Activated CD8-positive, alpha-beta memory T cell treated with anti-CD3 and anti-CD28 coated beads, Interleukin-2, amount 50 U/mL, for 1 hour (primary cell): Measurements from ENCODE around the gene SCAP.

Experiments
- DNase-seq: peaks from one replicate; pipeline ENCODE4 v3.0.0-alpha.2; 2020; ENCODE audit errors: extremely low read depth

The SCAP gene

DNA sequence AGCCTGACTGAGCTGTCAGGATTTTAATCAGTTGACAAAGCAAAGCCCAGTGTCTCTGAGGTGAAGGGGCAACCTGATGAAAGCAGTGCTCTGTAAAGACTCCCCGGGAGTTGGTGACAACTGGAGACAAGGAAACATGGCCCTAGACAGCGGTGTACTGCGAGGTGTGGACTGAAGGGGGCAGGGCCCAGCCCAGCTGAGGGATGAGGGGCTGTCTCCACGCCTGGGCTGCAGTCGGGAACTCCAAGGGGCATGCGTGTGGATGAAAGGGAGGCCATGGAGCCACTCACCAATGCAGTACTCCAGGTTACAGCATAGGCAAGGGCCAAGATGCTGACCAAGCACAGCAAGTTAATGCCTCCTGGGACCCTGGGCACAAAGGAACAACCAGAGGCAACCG lies 45.1 kb downstream of the SCAP start:
- no peak for DNase-seq

DNA sequence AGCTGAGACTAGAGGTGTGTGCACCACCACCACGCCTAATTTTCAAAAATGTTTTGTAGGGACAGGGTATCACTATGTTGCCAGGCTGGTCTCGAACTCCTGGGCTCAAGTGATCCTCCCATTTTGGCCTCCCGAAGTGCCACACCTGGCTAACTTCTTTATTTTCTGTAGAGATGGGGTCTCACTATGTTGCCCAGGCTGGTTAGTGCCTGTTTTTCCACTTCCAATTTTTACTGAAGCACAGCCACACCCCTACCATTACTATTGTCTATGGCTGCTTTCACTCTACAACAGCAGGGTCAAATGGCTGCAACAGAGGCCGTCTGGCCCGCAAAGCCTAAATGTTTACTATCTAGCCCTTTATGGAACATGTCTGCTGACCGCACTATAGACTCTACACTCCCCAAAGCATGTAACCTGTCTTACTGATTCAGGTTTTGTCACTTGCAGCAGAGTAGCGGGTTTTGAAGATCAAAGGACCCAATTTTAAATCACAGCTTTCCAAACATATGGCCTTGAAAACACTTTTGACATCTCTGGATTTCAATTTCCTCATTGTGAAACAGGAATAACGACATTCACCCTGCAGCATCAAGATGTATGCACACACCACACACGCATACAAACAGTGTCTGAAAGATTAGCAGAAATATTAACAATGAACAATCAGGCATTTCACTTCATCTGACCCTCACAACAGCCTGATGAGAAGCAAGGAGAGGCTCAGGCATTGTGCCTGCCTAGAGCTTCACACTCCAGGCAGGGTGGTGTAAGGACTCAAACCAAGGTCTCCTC lies 46.1 kb downstream of the SCAP start:
- DNase-seq = no peak

DNA sequence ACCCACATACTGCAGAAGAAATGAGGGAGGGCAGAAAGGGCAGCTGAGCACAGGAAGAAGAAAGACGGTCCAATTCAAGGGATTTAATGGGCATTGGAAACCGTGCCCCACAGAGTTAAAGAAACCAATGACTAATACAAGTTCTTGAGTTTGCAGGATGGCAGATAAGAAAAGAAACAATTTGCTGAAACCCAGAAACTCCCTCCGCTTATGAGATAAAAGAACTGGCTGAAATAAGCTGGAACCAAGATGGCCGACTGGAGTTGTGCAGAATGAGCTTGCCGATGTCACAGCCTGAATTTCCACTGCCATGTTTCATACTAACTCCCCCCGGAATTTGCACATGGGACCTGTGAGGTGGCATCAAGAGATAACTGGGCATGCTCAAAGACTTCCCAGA lies 47.1 kb downstream of the SCAP start:
- no peak for DNase-seq

DNA sequence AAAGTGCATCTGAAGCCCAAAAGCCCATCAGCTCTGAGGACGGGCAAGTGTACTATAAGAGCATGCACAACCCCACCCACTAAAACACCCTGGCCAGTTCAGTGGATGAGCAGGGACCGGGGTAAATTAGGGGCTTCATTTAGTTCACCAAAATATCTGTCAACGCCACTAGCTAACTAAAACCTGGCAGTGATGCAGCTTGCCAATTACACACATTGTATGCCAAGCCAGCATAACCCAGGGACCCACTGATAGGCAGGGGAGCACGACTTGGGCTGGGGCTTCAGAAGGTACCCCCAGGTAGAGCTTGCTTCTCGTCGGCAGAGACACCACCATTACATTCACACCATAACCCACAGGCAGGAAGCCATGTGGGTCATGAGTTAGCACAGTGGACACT lies 47.9 kb downstream of the SCAP start:
- no peak for DNase-seq

- DNase-seq = no peak
Observed at GRCh38 chr3:47425959-47426358, 49.8 kb downstream of the SCAP start.

- no peak for DNase-seq
Observed at GRCh38 chr3:47425383-47425778, 50.4 kb downstream of the SCAP start.

- no peak for DNase-seq
Observed at GRCh38 chr3:47424434-47425382, 51.0 kb downstream of the SCAP start.

DNA sequence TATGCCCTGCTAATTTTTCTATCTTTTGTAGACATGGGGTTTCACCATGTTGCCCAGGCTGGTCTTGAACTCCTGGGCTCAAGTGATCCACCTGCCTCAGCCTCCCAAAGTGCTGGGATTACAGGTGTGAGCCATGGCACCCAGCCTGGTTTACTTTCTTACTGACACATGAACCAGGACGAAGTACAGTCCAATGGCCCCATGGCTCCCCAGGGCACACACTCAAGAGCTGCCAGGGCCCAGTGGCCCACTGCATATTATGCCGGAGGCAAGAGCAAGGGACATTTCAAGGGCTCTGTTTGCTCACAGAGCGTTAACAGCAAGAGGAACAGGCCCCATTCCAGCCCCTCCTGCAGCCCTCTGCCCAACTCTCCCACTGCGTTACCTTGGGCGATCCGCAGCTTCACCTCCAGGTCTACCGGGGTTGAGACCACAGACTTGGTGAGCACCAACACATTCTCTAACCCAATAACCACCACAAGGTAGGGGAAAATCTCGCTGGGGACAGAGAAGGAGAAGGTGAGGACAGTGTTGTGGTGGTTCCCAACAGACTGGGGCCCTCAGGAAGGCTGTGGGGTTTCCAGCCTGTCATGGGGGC lies 52.1 kb downstream of the SCAP start:
- no peak for DNase-seq

DNA sequence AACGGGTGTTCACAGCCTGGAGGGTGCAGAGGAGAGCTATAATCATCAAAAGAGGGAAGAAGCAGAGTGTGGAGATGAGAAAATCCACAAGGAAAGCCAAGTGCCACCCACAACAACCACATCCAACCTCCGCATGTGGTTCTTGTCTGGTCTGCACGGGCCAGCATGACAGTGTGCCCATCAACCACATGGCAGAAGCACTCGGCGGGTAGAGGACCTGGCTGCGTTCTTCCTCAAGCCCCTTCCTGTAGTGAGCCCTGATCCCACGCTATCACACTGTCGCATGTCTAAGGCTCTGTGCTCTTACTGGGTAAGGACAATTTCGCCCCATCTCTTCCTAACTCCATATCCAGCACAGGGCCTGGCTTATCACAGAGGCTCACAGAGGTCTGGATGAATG lies 53.0 kb downstream of the SCAP start:
- DNase-seq = no peak

DNA sequence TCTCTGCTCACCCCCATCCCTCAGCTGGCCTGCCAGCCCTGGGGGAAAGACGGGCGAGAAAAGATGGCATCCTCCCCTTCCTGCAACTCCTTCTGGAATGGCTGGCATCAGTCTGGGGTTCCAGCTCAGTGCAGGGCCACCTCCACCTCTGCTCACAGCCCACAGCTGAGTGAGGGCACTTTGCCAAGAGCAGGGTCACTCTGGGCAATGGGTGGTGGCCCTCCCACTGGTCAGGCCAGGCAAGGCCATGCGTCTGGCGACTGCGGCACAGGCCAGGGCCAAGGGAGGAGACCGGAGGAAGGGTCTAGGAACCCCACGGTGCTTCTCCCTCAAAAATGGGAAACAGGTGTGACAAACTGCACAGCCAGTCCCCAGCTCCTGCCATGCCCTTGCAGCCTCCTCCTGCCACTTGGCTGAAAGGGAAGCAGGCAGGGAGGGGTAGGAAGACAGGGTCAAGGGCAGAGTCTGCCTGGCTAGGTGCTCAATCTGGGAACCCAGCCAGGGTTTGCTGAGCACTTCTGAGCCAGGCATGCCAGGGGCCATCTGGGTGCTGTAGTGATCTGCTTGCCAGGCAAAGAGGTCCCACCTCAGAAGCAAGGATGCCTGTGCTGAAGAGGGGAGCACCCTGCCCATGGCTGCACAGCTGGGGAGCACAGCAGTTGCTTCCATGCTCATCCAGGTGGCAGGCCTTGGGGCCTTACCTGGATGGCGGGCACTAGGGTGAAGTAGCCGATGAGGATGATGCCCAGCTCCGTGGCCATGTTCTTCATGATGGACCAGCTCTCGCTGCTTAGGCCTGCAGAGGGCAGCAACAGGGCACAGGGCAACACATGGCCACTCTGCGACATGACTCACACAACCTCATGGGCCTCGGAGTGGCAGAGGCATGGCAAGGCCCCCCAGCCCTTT lies 53.7 kb downstream of the SCAP start:
- no peak for DNase-seq

DNA sequence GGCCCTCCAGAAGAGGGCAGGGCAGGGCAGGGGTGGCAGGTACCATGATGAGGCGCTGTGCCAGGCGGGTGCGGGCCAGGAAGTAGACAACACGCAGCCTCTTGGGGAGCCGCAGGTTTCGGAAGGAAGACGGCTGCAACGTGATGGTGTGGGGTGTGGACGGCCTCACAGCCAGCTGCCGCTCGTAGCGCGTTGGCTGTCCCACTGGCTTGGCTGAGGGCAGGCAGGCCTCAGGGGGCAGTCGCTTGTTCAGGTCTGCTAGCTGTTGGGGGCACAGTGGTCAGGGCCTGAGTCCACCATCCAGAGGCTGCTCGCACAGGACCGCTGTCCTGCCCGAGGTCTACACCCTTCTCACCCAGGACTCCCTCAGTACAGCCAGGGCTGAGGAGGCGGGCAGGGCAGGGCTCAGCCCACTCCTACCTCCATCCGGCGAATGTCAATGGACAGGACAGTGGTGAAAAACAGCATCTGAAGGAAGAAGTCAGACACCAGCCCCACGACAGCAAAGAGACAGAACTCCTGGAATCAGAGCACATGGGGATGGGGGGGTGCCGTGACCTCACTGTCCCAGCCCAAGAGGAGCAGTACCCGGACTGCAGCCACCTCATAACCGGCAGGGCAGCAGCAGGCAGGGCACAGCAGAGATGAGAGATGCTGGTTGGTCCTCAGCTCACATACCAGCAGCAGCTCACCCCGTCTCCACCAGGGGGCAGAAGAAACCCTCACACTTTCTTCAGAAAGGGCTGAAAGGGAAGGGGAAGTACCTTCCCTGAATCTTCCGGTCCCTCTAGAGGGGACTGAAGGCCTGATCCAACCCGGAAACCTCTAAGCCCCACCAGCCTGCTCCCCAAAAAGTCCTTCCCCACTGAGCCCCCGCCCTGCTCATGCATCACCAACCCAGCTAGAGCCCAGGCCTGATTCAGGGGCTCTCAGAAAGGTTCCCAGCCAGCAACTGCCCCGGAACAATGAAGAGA lies 54.9 kb downstream of the SCAP start:
- peak; percentile 57 for DNase-seq

GRCh38 chr3:47420044-47420430 lies 55.7 kb downstream of the SCAP start:
- no peak for DNase-seq

DNA sequence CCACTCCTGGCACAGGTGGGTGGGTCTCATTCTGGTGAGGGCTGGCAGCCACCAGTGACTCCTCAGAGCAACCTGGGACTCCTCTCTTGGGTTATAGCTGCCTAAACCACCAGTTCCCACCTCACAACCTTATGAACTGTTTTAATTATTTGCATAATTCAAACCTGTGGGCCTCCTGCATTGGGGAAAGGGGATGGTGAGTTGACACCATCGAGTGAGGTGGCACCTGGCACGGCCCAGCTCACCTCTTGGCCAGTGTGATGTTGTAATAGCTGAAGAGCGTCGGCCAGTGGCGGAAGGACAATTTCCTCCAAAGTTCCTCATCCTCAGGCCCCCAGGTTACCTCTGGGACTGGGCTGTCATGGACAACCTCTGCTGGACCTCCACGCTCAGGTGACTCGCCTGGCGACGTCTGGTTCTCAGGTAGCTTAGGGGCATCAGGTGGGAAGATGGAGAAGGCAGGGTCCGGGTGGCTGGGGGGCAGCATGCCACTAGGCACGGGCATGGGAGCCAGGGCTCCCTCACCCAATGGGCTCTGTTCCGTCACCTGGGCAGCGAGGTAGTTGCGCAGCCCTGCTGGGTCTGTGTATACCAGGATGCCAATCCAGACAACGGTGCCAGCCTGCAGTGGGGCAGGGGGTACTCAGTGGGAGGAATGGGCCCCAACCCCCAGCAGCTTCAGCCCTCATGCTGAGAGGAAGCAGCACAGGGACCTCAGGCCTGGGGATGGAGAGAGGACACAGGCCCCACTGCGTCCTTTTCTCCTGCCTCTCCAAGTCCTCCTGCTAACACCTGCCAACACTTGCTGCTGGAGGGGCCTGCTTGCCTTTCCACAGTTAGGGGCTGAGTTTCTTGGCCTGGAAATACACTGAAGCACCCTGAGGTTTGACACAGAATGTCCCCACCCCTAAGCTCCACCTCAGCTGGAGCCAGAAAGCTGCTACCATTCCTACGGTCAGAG lies 56.4 kb downstream of the SCAP start:
- DNase-seq = no peak

DNA sequence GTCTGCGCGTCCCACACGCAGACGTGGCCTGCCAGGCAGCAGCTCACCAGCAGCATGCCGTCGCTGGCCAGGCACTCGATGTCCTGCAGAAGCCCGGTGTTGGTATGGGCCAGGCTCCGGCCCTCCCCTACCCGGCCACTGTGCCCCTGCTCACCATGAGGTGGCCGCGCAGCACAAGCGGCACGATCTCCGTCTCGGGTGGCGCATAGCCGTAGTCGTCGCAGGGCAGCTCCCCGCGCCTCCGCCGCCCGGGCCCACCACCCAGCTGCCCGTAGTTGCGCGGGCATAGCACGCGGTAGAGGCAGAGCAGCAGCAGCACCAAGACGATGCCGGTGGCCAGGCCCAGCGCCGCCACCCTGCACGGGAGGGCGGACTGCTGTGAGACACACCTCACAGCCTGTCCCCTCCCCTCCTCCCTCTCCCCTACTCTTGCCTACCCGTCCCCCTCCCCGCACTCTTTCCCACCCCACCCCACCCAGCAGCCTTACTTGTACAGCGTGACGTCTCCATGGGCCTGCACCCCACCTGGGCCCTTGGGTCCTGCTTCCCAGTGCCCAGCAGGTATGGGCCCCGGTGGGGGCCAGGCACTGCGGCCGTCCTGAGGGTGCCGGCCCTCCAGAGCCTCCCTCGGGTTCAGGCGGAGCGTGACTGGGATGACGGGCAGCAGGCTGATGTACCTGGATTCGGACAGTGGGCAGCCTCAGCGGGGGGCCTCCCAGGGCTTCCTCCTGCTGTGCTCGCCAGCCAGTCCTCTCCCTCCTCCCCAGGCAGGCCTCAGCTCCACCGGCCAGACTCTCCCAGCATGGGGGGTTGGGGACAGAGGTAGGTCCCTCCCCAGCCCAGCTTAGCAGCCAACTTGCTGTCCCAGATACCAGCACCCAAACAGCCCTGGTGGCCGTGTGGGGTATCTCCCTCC lies 57.3 kb downstream of the SCAP start:
- no peak for DNase-seq

GRCh38 chr3:47416041-47416440 lies 59.7 kb downstream of the SCAP start:
- DNase-seq = no peak

DNA sequence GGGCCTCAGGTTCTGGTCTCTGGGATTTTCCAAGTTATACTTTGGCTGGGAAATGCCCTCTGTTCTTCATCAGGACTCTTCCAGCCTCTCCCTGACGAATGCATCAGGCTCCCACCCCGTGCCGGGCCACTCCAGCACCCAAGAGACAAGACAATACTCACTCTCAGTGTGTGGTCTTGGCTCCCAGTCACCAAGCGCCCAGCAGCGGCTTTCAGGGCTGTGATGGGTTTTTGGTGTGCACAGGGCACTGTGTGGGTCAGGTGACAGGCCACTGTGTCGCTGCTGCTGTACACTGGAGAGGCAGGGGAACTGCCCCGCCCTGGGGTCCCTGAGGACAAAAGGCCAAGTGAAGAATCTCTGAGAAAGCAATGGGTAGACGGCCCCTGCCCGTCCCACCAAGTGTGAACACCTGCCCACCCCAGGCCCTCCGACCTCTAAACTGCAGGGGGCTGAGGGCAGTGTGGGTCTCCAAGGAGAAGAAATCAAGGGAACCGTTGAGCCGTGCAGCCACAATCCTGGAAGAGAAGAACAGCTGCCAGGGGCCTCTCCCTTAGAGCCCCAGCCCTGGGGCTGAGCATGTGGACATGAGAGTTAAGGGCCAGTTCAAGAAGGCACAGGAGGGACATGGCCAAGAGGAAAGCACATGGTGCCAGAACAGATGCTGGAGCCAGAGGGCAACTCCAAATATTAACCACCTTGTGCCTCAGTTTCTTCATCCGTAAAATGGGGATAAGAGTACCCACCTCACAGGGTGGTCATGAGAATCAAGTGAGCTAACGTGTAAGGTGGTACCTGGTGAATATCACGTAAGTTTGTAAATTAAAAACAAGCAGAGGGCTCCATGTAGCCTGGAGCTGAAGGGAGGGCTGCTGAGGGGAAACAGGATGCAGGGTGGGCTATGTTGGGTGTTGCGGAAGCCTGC lies 60.8 kb downstream of the SCAP start:
- no peak for DNase-seq

GRCh38 chr3:47414161-47414564 lies 61.6 kb downstream of the SCAP start:
- no peak for DNase-seq
